HG02588 (cell line): ENCODE measurements around the gene P3R3URF.

Source experiments
- ATAC-seq: cut with Tn5 transposase; IDR thresholded peaks from one replicate; pipeline ENCODE4 v1.9.1; 2021; ENCODE audit warnings: mild to moderate bottlenecking, moderate library complexity; ENCODE audit not compliant: unreplicated experiment

P3R3URF gene

DNA sequence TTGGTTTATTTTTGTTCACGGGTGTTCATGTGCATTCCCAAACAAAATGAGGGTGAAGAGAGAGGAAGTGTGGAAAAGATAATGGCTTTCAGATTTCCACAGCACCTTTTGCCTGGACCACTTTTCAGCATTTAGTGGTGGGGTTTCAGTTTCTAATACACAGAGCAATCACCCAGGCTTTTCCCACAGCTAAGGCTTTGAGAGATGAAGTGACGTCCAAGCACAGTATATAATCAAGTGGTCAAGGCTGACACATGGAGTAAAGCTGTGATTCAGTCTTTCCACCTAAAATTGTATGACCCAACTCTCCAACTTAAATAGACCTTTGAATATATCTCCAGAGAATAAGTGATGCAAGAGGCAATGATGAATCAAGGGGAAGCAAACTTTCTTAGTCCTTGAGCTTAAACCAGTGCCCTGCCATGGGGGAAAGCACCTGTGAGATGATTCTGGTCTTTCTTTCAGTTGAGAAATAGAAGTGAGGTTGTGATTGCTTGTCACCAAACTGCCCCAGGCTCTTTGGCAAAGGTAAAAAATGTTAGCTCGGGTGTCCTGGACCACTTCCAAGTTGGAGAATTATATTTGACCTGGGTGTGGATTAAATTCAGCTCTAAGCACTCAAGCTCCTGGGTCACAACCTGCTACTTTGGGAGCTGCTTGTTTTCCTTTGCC is 41.5 kb downstream of the P3R3URF start:
- ATAC-seq = no peak

DNA sequence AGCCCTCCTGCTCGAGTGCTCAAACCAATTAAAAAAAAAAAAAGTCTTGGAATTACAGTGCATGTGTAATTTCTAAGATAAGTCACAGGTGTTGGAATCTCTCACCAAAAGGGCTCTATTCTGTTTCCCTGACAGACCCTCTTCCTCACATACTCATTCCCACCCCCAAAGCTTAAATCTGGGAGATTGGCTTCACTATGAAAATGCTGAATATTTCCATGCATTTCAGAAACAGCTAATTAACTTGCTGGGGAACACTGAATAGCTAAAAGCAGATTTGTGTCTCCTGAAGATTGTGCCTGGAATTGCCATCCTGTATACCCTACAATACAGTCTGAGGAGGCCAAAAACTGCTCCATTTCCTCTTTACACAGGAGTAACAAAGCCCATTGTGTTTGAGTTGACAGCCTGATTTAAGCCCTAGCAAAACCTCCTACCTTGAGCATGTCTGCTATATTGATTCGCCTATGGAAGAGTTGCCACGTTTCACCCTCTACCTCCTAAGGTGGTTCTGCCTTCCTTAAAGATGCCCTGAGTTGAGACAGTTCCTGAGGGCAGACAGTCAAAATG is 42.4 kb downstream of the P3R3URF start:
- ATAC-seq = no peak

DNA sequence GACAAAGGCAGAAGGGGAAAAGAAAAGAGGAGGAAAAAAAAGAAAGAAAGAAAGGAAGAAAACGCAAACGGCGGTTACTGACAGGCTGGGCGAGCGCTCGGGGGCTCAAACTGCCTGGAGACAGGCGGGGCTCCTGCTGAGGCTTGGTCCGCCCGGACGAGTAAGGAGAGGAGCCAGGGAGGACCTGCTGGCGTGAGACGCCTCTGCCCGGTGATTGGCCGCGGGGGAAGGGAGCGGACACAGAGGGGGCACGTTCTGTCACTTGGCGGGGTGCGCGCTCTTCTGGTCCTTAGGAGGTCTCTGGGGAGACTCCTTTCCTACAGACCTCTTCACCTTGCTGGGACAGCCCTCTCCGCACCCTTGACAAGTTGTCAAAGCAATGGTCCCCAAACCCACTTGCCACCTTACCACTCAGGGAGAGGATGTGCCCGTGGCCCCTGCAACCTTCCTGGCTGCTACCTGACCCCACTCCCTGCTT is 43.1 kb downstream of the P3R3URF start:
- ATAC-seq = peak; percentile 42

DNA sequence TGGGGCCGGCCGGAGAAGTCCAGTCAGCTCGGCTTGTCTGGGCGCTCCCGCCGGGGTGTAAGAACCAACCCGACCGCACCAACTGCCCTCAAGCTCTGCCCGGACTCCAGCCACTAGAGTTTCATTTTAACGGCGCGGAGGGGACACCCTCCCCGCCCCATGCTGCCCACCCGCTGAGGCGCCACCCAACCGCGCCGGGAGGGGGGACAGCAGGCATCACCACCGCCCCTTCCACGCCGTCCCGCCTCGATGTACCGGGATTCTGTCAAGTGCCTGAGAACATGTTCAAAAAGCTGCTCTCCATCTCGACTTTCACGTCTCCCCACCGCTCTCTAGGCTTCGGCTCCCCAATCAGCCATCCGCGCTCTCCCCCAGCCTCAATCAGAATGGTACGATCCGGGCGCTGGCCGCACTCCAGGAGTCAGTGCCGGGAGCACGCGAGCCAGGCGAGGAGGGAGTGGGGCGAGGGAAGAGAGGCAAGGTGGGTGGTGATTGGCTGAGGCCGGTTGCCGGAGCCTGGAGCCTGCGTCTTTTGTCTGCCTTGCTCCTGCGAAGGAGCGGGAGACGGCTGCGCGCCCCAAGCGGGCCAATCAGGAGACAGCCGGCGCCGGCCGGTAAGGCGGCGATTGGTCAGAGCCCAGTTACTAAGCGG is 43.6 kb downstream of the P3R3URF start, which contains the start of gene PIK3R3:
Gene PIK3R3, minus strand, starts transcription at position 101 of the 652 bp plus-strand sequence. CDS start 677 bp downstream, outside the sequence.
- ATAC-seq = peak; percentile 81

DNA sequence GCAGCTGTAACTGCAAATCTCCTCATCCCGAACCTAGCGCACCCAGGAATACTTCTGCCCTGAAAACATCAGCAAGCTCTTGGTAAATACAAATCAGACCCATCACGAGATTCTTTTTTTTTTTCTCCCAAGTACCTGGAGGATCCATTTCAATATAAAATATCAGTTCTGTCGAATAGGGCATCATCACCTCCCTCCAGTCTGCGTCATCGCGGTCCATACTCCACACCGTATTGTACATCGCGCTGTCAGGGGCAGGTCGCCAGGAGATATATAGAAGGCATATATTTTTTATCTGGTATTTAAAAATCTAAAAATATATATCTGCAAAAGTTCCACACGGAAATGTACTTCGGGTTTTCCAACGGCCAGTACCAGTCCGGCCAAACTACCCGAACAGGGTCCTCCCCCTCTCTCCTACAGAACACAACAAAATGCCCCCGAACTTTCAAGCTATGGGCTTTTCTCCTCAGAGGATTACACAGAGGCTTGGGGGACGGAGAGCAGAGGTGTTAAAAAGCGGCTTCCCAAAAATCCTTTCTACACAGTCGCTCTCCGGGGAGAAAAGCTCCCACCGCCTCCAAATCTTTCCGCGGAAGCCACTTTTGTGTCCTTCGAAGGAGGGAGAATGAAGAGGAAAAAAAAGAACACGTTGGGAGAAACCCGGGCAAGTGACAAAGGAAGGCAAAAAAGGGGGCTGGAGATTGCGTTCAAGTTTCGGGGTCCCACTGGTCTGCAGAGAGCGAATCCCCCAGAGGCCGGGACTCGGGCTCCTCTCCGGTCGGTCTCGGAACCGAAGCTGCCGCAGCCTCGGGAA is 44.4 kb downstream of the P3R3URF start:
- no peak for ATAC-seq

DNA sequence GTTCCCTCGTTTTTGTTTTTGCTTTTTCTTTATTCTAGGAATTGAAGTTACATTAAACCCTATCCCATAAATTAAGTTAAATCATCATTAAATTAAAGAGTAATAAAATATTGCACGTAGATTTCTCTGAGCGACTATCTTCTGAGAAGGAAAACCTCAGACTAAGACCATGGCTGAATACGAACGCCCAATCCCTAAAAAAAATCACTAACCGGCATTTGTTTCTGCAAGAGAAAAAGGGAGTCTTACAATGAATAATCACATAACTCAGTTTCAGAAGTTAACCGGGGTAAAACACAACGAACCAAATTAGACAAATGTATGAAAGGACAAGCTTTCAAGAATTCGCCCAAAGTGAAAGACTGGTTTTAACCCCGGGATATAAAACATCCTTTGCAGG is 45.2 kb downstream of the P3R3URF start:
- no peak for ATAC-seq

DNA sequence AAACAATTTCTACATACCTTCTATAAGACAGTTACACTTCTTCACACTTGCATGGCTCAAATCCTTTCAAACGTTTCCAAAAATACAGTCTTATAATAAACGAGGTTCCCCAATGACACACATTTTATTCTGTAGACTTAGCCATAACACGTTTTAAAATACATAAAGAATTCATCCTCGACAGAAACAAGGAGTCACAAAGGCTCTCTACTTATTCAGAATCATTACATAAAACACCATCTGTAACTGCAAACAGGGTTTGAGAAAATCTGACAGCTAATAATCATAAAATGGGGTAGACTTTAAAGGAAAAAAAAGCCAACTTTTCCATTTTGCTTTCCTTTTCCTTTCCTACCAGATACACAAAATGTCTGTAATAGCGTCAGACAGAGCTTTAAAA is 45.7 kb downstream of the P3R3URF start:
- ATAC-seq = no peak

DNA sequence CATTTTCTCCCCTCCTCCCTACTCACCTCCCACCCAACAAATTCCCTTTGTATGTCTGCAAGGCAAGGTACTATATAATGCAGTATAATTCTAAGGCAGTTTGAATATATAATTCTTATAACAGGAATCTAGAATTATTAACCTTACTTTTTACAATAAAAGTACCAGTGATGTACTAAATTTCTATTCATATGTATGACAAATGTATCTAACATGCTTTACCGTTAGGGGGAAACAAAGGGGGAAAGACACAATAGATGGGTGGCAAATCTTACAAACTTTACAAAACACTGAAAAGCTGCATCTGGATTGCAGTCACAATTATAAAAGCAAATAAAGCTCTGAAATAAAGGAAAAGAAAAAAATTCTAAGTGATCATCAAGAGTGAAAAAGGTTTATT is 46.2 kb downstream of the P3R3URF start:
- no peak for ATAC-seq

DNA sequence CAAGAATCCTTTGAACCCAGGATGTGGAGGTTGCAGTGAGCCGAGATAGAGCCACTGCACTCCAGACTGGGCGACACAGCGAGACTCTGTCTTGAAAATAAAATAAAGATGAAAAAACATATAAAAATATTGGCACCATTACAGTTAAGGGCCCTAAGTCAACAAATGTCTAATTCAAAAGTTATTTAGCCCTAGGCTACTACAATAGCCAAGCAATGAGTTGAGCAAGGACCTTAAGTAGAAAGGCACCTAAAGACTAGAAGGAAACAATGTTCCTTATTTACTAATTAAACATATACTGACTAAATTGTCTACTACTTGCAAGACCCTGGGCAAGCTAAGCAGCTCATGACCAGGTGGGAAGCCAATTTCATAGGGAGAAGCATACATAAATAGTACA is 47.9 kb downstream of the P3R3URF start:
- ATAC-seq = no peak
